ENCODE measurements around the gene NTM.
"Not testable (repeated sequence)": the region's sequence is repeated elsewhere in the genome, so short reads cannot be mapped to it uniquely, and the experiment has no call there.

Gene NTM

DNA sequence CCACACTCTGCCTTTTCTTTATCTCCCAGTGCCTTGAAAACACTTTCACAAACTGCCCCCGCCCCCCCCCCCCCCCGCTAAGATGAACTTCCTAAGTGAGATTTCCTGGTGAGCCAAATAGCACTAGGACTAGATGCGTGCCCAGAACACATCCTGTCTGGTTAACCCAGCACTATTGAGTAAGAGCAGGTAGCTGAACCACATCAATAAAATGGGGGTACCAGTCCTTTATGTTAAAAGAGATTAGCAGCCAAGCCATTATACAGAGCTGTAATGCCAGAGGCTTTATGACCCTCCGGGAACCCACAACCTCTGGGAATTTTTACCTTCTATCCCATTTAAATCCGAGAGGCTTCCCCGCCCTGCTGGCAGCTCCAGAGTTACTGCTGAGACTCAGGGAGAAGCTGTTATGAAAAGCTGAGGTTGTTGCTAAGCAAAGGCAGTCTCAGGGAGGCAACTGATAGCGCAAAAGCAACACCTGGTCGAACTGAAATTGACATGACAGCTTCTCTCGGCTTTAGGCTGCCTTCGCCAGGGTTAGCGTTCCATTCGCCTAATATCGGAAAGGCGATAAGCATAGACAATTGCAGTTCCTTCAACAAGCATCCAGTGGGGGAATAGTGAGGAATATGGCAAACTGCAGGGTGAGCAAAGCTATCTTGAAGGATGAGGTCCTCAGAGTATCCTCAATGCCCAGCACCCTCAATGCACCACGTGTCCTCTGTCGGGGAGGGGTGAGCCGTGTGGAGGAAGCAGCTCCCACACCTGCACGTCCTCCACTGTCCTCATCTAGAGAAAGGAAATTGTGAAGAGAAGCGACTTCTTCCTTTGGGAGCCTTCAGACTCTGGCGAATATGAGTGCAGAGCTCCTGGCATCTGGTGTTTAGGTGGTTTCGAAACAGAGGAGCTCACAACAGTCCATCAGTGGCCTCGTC lies 977.0 kb downstream of the NTM start:
- DNase-seq (ENCODE audit: low read depth, low spot score) = no peak

DNA sequence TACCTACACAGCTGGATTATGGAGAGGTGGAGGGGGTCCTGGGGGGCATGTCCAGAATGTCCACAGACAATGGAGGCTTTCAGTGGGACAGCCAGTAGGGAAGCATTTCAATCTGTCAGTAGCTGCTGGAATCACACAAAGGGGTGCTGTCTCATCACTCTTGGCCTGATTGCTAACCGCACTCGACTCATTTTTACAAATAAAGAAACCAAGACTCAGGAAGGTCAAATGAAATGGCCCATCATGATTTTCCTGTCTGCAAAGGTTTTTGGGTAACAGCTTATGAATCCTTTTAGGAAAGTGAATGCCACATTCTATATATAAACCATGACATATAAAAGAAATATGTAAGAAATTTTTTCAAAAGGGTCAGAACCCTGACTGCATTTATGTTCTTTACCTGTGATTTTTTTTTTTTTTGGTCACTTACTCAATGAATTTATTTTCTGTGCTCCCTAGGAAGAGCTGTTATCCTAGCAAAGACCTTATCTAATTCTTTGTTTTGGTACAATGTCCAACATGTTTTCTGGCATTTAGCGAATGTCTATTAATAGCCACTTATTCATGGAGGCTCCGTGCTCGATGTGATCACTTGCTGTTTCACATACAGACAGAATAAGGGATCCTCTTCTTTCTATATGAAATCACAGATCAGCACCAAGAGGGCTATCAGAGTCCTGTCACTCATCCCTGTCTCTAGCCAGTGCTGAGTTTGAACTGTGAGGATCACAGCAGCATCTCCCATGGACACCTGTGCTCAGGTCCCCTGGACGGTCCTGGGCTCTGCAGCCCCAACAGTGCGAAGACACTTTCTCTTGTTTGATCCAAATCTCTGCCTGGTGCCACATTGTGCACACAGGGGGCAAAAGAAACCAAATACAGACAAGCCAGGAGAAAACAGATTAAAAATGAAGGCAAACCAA lies 979.7 kb downstream of the NTM start:
- no peak for DNase-seq (ENCODE audit: low read depth, low spot score)

DNA sequence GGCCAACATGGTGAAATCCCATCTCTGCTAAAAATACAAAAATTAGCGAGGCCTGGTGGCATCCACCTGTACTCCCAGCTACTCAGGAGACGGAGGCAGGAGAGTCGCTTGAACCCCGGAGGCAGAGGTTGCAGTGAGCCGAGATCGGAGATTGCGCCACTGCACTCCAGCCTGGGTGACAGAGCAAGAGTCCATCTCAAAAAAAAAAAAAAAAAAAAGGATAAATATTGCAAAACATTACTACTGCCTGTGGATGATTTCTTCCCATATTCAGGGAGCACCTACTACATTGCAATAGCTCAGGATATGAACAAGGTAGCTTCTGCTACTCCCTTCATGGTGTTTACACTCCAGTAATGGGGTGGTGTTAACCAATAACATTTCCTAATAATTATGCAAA lies 980.6 kb downstream of the NTM start:
- DNase-seq (ENCODE audit: low read depth, low spot score) = no peak

DNA sequence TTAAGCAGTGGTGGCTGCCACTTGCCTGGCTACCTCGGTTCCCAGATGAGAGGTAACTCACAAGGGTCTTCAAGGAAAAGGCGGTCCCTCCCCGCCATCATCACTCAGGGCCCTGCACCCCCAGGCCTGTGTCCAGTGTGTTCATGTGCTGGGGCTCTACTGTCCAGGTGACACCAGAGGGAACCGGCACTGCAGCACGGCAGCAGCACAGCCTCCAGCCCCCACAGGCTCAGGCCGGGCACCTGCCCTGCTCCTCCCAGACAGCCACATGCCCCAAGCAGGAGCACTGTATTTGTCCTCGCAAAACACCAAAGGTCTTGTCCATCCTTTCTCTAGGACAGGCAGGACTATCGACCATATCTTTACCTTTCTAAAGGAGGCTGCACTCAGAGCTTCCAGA lies 982.1 kb downstream of the NTM start:
- no peak for DNase-seq (ENCODE audit: low read depth, low spot score)

DNA sequence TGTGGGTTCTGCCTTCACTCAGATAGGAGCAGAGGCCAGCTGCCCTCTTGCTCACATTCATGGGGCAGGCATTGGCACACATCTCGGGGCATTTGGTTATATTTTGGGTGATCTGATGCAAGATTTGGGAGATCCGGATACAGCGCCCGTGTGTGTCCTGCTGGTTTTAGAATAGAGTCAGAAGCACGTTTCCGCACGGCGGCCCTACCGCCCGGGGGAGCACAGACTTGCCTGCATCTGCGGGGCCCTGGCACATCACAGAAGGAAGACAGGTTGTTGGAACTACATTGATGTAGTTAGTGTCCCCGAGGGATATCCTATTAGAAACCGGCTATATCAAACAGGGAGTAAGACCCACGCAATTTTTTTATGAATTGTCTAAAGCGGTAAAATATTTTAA lies 982.8 kb downstream of the NTM start:
- DNase-seq (ENCODE audit: low read depth, low spot score) = no peak

DNA sequence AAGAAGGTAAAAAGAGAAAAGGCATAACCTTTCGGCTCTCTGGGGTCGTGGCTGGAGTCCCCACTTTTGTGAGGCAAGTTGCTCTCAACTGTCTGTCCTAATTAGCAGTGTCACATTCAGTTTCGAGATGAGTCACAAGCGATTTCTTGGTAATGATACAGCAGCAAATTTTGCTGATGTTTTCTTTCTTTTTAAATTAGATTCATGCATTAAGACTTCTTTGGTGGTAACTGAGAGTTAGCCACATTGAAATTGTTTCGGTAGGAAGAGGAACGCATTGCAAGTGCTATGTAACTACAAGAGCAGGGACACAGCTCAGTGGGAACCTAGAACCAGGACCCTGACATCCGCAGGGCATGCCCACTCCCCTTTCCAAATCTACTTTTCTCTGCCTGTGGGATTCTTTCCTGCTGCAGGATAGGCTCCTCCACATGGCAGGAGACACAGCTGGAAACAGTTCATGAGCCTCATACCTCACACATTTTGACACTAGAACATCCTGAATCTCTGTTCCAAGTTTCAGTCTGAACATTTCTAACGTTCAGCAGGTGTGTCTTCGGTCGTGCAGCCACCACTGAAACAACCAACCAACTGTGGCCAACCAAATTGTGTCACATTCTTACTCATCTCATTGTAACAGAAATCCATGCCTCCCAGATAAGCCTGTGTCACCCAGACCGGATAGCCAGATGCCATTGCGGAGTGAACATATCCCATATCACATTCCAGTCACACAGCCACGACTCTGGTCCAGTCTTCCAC lies 987.6 kb downstream of the NTM start:
- no peak for DNase-seq (ENCODE audit: low read depth, low spot score)

DNA sequence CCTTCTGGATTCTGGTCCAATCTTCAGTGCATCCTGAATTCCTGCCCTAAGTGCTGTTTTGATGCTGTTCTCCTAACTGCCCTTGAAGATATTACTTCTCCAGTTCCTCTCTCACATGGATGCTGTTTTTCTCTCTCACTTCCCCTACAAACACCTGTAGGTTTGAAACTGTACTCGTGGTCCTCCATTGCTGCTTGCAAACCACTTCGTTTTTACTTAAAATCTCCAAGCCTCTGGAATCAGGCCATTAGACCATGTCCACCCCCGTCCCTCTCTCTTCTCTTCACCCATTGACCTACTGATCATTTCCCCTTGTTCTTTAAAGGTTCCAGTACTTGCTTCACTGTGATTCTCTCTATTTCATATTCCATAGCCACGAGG lies 988.1 kb downstream of the NTM start:
- no peak for DNase-seq (ENCODE audit: low read depth, low spot score)

DNA sequence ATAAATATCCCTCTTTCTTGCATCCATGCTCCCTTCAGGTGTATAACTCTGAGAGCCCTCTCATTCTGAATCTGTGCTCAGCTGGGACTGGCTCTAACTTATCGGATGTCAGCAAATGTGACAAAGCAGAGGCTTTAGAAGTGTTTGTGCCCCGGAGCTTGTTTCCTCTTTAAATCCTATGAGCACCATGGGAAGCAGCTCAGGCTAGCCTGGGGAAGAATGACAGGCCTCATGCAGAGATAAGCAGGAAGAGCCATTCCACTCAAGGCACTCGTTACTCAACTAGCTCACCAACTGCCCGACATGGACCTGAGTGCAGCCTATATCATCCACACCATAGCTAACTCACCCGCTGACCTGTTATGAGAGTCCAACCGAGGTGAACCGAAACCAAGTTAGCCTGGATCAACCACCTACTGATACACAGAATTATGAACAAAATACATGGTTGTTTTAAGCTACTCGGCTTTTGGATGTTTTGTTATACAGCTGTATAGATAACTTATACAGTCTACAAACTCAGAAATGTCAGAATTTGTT lies 990.7 kb downstream of the NTM start:
- no peak for DNase-seq (ENCODE audit: low read depth, low spot score)

DNA sequence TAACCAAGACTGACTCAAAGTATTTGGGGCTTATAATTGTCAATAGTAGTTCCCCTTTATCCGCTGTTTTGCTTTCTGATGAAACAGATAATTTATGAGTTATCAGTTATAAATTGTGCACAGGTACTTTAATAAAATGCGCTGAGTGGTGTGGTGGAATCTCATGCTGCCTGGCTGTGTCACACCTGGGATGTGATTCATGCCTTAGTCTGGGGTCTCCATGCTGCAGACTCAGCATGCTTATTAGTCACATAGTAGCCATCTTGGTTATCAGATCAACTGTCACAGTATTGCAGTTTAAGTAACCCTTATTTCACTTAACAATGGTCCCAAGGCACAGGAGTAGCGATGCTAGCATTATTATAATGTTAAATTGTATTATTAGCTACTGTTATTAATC lies 995.2 kb downstream of the NTM start:
- DNase-seq (ENCODE audit: low read depth, low spot score) = no peak

DNA sequence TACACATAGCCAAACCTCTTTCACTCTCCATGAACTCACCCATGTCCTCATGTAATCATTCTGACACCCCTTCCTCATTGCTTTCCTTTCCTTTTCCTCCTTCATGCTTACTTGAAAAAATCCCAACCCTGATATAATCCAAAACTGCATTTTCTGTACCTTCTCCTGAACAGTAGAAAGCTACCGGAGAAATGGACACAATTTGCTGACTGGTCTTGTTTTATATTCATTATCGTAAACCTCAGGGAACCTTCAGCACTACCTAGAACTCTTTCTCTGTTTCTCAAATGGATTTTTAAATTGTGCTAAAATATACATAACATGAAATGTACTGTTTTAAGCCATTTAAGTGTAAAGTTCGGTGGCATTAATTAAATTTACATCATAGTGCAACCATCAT lies 996.9 kb downstream of the NTM start:
- no peak for DNase-seq (ENCODE audit: low read depth, low spot score)

DNA sequence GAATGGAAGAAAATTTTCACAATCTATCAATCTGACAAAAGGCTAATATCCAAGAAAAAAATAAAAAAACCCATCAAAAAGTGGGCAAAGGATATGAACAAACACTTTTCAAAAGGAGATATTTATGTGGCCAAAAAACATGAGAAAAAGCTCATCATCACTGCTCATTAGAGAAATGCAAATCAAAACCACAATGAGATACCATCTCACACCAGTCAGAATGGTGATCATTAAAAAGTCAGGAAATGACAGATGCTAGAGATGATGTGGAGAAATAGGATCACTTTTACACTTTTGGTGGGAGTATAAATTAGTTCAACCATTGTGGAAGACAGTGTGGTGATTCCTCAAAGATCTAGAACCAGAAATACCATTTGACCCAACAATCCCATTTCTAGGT lies 999.7 kb downstream of the NTM start:
- not testable (repeated sequence) for DNase-seq (ENCODE audit: low read depth, low spot score)

DNA sequence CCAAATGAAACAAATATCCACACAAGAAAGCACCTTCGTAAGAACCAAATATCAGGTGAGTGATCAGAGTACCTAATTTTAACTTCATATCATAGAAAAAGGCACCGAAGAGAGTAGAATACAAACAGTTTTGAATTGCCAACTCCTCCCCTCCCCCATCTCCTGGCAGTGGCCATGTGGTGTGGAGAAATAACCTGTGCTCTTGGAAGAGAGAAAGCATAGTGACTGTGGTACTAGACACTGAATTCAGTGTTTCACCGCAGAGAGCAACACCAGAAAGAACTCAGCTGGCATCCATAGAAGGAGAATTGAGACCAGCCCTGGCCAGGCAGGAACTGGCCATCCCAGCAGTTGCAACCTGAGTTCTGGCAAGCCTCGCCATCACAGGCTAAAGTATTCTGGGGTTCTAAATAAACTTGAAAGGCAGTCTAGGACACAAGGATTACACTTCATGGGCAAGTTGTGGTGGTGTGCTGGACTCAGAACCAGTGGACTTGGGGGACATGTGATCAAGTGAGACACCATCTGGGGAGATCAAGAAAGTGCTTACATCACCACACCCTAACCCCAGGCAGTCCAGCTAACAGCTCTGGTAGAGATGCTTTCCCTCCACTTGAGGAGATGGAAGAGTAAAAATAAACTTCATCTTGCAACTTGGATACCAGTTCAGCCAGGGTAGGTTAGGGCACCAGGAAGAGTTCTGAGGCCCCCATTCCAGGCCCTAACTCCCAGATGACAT lies 1003.2 kb downstream of the NTM start:
- no peak for DNase-seq (ENCODE audit: low read depth, low spot score)

DNA sequence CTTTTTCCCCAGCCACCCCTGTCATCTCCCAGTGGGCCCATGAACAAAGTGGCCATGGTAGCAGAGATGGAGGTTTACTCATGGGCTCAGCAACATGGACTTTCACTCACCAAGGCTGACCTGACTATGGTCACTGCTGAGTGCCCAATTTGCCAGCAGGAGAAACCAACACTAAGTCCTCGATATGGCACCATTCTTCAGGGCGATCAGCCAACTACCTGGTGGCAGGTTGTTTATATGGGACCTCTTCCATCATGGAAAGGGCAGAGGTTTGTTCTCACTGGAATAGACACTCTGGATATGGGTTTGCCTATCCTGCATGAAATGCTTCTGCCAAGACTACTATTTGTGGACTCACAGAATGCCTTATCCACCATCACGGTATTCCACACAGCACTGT lies 1009.1 kb downstream of the NTM start:
- no peak for DNase-seq (ENCODE audit: low read depth, low spot score)
